Inflammatory macrophage treated with lipopolysaccharide for 4 hours (primary cell): ENCODE measurements around the gene PCDHA1.
"Not testable (repeated sequence)": the region's sequence is repeated elsewhere in the genome, so short reads cannot be mapped to it uniquely, and the experiment has no call there.

ENCODE experiments used
- DNase-seq: peaks from one replicate; pipeline ENCODE4 v3.0.0-alpha.2; 2020

PCDHA1 gene

GRCh38 chr5:140808889-140809291, 22.9 kb downstream of the PCDHA1 start:
- no peak for DNase-seq

GRCh38 chr5:140821375-140822280, 35.7 kb downstream of the PCDHA1 start, which contains the start of gene PCDHA5:
PCDHA5 (plus strand) TSS chr5:140821613.
- DNase-seq = no peak

GRCh38 chr5:140822281-140822629, 36.3 kb downstream of the PCDHA1 start:
- no peak for DNase-seq

GRCh38 chr5:140822969-140823368, 37.0 kb downstream of the PCDHA1 start:
- not testable (repeated sequence) for DNase-seq

GRCh38 chr5:140823475-140823874, 37.5 kb downstream of the PCDHA1 start:
- no peak for DNase-seq

- no peak for DNase-seq
Observed at GRCh38 chr5:140827704-140828361, 41.9 kb downstream of the PCDHA1 start, which contains the start of gene PCDHA6. PCDHA6 (plus strand) TSS chr5:140827960; CDS start chr5:140828092, 132 bp downstream.

- no peak for DNase-seq
Observed at GRCh38 chr5:140828362-140828737, 42.4 kb downstream of the PCDHA1 start.

GRCh38 chr5:140829511-140830501, 43.9 kb downstream of the PCDHA1 start:
- not testable (repeated sequence) for DNase-seq

- DNase-seq = no peak
Observed at GRCh38 chr5:140833993-140834392, 48.1 kb downstream of the PCDHA1 start, which contains the start of gene PCDHA7. PCDHA7 (plus strand) TSS chr5:140834269; CDS start chr5:140834384, 115 bp downstream.

GRCh38 chr5:140834439-140835008, 48.6 kb downstream of the PCDHA1 start:
- not testable (repeated sequence) for DNase-seq

- DNase-seq = no peak
Observed at GRCh38 chr5:140835622-140836510, 49.9 kb downstream of the PCDHA1 start.

- no peak for DNase-seq
Observed at GRCh38 chr5:140840978-140841962, 55.3 kb downstream of the PCDHA1 start, which contains the start of gene PCDHA8. PCDHA8 (plus strand) TSS chr5:140841187; CDS start chr5:140841322, 135 bp downstream.

- no peak for DNase-seq
Observed at GRCh38 chr5:140842798-140843733, 57.1 kb downstream of the PCDHA1 start.

GRCh38 chr5:140848139-140849102, 62.5 kb downstream of the PCDHA1 start, which contains the start of gene PCDHA9:
PCDHA9 (plus strand) TSS chr5:140848382; CDS start chr5:140848496, 114 bp downstream.
- DNase-seq = not testable (repeated sequence)

GRCh38 chr5:140849831-140850634, 64.1 kb downstream of the PCDHA1 start:
- DNase-seq = not testable (repeated sequence)
